Hepatocyte (in vitro differentiated cells): ENCODE results near the gene GLRX.

Experiments
- EZH2phosphoT487 ChIP-seq: fragments of 200-600 bp; sonication (generic); IDR thresholded peaks from one replicate; pipeline ENCODE4 v1.6.1; 2018; ENCODE audit warnings: antibody characterized with exemption, mild to moderate bottlenecking, low read depth, moderate library complexity; ENCODE audit not compliant: unreplicated experiment, severe bottlenecking
- TF ChIP-seq, protein P1 (sequence below): fragments of 200-600 bp; sonication (generic); IDR thresholded peaks from 2 replicates; pipeline ENCODE4 v1.5.1; 2016; ENCODE audit warnings: antibody characterized with exemption, mild to moderate bottlenecking; ENCODE audit not compliant: poor library complexity

DNA sequence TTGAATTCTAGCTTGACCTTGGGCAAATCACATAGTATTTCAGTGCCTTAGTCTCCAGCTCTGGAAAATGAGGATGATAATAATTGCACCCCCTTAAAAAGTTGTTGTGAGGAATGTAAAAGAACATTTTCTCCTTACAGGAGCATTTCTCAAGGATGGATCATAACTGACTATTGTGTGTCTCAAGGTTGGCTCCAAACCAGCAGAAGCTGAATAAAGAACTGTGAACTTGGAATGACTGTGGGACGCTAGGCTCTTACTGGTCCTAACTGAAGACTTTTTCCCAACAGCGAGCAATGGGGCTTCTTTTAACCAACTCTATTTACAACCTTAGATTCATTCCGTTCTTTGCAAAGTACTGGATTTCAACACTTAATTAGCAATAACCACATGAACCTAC is 26.2 kb upstream of the GLRX start:
- TF ChIP-seq, protein P1, sequence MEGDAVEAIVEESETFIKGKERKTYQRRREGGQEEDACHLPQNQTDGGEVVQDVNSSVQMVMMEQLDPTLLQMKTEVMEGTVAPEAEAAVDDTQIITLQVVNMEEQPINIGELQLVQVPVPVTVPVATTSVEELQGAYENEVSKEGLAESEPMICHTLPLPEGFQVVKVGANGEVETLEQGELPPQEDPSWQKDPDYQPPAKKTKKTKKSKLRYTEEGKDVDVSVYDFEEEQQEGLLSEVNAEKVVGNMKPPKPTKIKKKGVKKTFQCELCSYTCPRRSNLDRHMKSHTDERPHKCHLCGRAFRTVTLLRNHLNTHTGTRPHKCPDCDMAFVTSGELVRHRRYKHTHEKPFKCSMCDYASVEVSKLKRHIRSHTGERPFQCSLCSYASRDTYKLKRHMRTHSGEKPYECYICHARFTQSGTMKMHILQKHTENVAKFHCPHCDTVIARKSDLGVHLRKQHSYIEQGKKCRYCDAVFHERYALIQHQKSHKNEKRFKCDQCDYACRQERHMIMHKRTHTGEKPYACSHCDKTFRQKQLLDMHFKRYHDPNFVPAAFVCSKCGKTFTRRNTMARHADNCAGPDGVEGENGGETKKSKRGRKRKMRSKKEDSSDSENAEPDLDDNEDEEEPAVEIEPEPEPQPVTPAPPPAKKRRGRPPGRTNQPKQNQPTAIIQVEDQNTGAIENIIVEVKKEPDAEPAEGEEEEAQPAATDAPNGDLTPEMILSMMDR: no peak
- TF ChIP-seq EZH2phosphoT487: no peak
